Measurements from ENCODE around the gene CYLD.

GRCh38 chr16:50743581-50744225 lies 1.8 kb downstream of the CYLD start:
- TF ChIP-seq CTCF (IDR thresholded peaks at IDR 0.05): no peak
- TF ChIP-seq POLR2A (IDR thresholded peaks at IDR 0.05): no peak
